ENCODE measurements around the gene FEZF1. TPM values are rescaled to one million over a fixed set of nuclear protein-coding genes. Genes with fewer than 3 reads are reported as not detected.

FEZF1 gene
- total RNA-seq, 4 donors from 2014 or later: not detected

DNA sequence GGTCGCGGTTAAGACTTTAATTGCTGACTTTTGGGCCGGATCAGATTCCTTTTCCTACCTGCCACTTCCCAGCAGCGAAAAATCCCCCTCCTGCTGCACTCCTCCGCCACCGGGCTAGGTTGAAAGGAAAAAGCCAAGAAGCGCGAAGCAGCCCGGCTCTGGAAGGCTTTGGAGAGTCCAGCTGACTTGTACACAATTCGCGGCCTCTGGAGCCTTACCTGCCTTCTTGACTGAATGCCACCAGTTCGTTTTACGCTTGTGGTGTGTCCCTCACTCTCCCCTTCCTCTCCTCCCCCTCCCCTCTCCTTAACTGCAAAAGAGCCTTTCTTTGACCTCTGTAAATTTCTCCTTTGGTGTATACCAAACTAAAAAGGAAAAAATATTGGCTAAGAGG lies 2.7 kb upstream of the FEZF1 start:
- no peak overlapping the region for H3K4me3 ChIP-seq (replicated peaks in 1 of 3)
- peaks cover 94% of the 10 kb centered on the region for H3K27me3 ChIP-seq
- H3K9me3 ChIP-seq: no peaks in the 10 kb centered on the region
- peaks cover 28 to 44% of the 10 kb centered on the region in 2 donors for H3K4me1 ChIP-seq
- 23 to 26% methylated on average over 13 of the region's 13 CpGs for WGBS, 2 donors
- DNase-seq: no peak
- H3K36me3 ChIP-seq: no peaks in the 10 kb centered on the region
- no peak overlapping the region for H3K27ac ChIP-seq
- TF ChIP-seq POLR2A (IDR thresholded peaks at IDR 0.05): no peak
- TF ChIP-seq, protein P1, sequence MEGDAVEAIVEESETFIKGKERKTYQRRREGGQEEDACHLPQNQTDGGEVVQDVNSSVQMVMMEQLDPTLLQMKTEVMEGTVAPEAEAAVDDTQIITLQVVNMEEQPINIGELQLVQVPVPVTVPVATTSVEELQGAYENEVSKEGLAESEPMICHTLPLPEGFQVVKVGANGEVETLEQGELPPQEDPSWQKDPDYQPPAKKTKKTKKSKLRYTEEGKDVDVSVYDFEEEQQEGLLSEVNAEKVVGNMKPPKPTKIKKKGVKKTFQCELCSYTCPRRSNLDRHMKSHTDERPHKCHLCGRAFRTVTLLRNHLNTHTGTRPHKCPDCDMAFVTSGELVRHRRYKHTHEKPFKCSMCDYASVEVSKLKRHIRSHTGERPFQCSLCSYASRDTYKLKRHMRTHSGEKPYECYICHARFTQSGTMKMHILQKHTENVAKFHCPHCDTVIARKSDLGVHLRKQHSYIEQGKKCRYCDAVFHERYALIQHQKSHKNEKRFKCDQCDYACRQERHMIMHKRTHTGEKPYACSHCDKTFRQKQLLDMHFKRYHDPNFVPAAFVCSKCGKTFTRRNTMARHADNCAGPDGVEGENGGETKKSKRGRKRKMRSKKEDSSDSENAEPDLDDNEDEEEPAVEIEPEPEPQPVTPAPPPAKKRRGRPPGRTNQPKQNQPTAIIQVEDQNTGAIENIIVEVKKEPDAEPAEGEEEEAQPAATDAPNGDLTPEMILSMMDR (IDR thresholded peaks at IDR 0.05): no peak
- intact Hi-C loops (cut with DNase I): no loop called here

DNA sequence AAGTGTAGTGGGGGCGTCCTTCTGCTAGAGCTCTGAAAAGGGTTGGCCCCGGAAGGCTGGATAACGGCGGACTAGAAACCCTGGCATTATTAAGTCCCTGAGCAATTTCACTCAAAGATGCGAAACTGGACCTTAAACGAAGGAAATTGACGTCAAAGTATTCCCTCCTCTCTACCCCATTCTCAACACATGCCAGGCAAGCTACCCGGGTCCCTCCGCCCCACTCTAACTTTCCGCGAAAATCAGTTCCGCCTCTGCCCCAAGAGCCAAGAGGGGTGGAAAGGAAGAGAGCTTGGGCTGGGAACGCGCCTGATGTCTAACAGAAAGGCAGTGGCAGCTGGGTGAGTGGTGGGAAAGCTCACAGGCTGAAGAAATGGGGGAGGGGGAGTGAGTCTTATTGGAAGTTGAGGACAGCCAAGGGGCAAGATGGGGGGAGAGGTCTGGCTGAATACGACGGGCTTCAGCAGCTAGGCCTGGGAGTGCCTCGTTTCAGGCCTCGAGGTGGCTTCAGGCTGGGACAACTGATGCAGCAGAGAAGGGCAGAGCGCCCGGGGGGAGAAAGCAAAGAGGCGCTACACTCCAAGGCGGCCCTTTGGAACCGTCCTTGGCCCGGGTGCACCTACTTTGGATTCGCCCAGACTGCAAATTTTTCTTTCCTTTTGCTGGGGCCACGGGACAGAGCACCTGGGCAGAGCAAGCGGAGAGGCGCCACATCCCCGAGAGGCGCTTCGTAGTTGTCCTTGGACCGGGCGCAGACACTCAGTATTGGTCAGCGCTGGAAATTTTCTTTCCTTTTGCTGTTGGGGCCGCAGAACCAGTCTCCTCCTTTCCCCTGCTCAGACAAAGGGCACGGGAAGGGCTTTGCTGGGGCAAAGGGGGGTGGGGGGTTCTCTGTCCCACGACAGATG lies 2.0 kb upstream of the FEZF1 start:
- Histone ChIP-seq H3K27ac (no peak overlapping the region), H3K4me3 (replicated peaks in 1 of 3) (no peak overlapping the region), H3K4me1 (peaks cover 28 to 44% of the 10 kb centered on the region in 2 donors), H3K9me3 (no peaks in the 10 kb centered on the region), H3K36me3 (no peaks in the 10 kb centered on the region), H3K27me3 (peaks cover 94% of the 10 kb centered on the region)
- no peak for TF ChIP-seq POLR2A (IDR thresholded peaks at IDR 0.05)
- TF ChIP-seq, protein P1 (IDR thresholded peaks at IDR 0.05): no peak
- DNase-seq: no peak
- WGBS, 2 donors: 8 to 14% methylated on average over 28 to 36 of the region's 37 CpGs
- intact Hi-C loops (cut with DNase I): no loop called here

DNA sequence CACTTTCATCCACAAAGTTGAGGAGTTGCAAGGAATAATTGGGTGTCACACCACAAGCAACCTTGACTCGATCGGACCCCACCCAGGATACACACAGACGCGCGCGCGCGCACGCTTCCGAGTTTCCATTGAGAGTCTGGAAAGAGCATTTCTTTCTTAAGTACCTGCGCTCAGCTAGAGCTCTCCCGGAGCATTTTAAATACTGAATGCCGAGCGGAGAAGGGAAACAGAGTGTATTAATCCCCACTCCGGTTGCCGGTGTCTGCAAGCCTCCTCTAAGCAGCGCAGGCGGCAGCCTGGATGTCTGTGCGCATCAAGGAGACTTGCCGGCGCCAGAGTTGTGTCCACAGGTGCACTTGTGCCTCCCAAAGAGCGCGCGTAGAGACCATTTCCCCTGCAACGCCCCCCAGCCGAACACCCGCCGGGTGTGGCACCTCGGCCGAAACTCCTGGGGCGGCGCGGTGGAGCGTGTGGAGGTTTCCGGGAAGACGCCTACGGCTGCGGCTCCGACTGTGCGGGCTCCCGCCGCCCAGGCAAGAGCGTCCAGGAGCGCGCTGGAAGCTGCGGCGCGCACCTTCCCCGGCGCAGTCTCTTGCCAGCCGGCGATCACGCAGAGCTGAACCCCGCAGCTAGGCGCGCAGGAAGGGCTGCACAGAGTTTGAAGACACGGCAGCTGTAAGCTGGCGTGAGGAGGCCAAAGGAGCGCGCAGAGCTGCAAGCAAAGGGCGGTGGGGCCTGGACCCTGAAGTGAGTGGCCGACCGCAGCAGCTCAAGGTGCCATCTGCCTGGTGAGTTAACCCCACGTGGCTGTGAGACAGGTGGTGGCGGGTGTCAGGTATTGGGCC lies 1.1 kb upstream of the FEZF1 start:
- H3K27ac ChIP-seq: no peak overlapping the region
- no peaks in the 10 kb centered on the region for H3K36me3 ChIP-seq
- 3% methylated on average over 18 to 39 of the region's 65 CpGs for WGBS, 2 donors
- intact Hi-C loops (cut with DNase I): no loop called here
- DNase-seq: peak in 1 of 2 donors; percentile 19
- H3K4me1 ChIP-seq: peaks cover 28 to 43% of the 10 kb centered on the region in 2 donors
- peaks cover 95% of the 10 kb centered on the region for H3K27me3 ChIP-seq
- H3K9me3 ChIP-seq: no peaks in the 10 kb centered on the region
- TF ChIP-seq, protein P1 (IDR thresholded peaks at IDR 0.05): no peak
- no peak for TF ChIP-seq POLR2A (IDR thresholded peaks at IDR 0.05)
- peak overlapping the region in 1 of 3 donors; percentile 3 for H3K4me3 ChIP-seq (replicated peaks in 1 of 3)

DNA sequence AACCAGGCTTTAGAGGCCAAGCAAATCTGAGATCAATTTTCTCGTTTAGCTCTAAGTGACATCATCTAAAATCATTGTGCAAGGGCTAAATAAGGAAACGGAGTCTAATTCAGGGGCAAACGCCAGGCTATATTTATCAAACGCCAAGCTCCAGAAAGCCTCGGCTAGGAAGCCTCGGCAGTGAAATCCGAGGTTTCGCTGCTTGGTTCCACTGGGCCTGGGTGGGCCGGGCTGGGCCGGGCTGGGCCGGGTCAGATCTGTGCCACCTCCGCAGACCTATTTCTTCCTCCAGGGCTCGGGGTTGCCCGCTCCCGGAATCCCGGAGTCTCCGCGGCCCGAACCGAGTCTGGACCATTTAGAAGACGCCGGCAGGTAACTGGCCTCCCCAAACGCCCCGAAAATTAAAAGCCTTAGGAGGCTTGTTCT lies 459 bp upstream of the FEZF1 start:
- intact Hi-C loops (cut with DNase I): no loop called here
- H3K4me1 ChIP-seq: peaks cover 27 to 42% of the 10 kb centered on the region in 2 donors
- no peak for TF ChIP-seq POLR2A (IDR thresholded peaks at IDR 0.05)
- TF ChIP-seq, protein P1 (IDR thresholded peaks at IDR 0.05): no peak
- H3K4me3 ChIP-seq (replicated peaks in 1 of 3): peak overlapping the region in 1 of 3 donors; percentile 3
- no peaks in the 10 kb centered on the region for H3K36me3 ChIP-seq
- peaks cover 95% of the 10 kb centered on the region for H3K27me3 ChIP-seq
- no peaks in the 10 kb centered on the region for H3K9me3 ChIP-seq
- H3K27ac ChIP-seq: no peak overlapping the region
- WGBS, 2 donors: 5% methylated on average over 9 to 17 of the region's 24 CpGs
- no peak for DNase-seq
